GM12875 (cell line): ENCODE measurements around the gene MORN1.

ENCODE experiments used
- H3K4me3 ChIP-seq: one replicate; pipeline ENCODE4 v1.5.1; 2011; ENCODE audit warnings: low read depth, low read length, control low read depth
- CTCF ChIP-seq: IDR thresholded peaks from 2 replicates; pipeline ENCODE4 v1.5.1; 2011; ENCODE audit warnings: low read depth, mild to moderate bottlenecking, control low read depth, inconsistent platforms, low read length, moderate library complexity, borderline replicate concordance; ENCODE audit not compliant: insufficient read depth

Gene MORN1

GRCh38 chr1:2373551-2374251 is 17.7 kb downstream of the MORN1 start:
- TF ChIP-seq CTCF: no peak
- H3K4me3 ChIP-seq: no peak overlapping the region

GRCh38 chr1:2372551-2373490 is 18.5 kb downstream of the MORN1 start:
- no peak for TF ChIP-seq CTCF
- no peak overlapping the region for H3K4me3 ChIP-seq

- TF ChIP-seq CTCF: no peak
- H3K4me3 ChIP-seq: no peak overlapping the region
These were observed 23.2 kb downstream of the MORN1 start for GRCh38 chr1:2368053-2368744.

GRCh38 chr1:2363847-2364513 is 27.4 kb downstream of the MORN1 start:
- no peak for TF ChIP-seq CTCF
- H3K4me3 ChIP-seq: no peak overlapping the region

- H3K4me3 ChIP-seq: no peak overlapping the region
- TF ChIP-seq CTCF: no peak
These were observed 30.6 kb downstream of the MORN1 start for GRCh38 chr1:2360588-2361364.
